ENCODE data around the gene MRPS23. TPM values are rescaled to one million over a fixed set of nuclear protein-coding genes. Genes with fewer than 3 reads are reported as not detected.

MRPS23 gene
- total and polyA plus RNA-seq, 2 of the 8 experiments (the other 6 are each of a cell fraction or from before 2014, with no cell fraction given): 38.6 to 60.4 TPM

GRCh38 chr17:57866723-57867122 is 16.9 kb upstream of the MRPS23 start:
- H4K91ac ChIP-seq (replicated peaks; ENCODE audit: insufficient read length, low read length): peak overlapping the region; percentile 22
- no peak for TF ChIP-seq SP1 (IDR thresholded peaks at IDR 0.05; ENCODE audit: low read depth, low read length)
- no peak for DNase-seq (ENCODE audit: low read depth in 1 of 2, low spot score in 2 of 2)
- no peak overlapping the region for H2BK15ac ChIP-seq (ENCODE audit: low read length)
- H4K5ac ChIP-seq (ENCODE audit: insufficient read length, low read depth, low read length): no peak overlapping the region
- no peak overlapping the region for H2BK20ac ChIP-seq (ENCODE audit: low read length)
- no peak overlapping the region for H3K27ac ChIP-seq (ENCODE audit: low read depth, low read length)
- H4K20me1 ChIP-seq (replicated peaks in 1 of 2; ENCODE audit: control insufficient read depth in 1 of 2, insufficient read depth in 2 of 2, low read length in 2 of 2): no peaks in the 10 kb centered on the region
- no peaks in the 10 kb centered on the region for H3K9me3 ChIP-seq (ENCODE audit: insufficient read depth in 2 of 2, low read depth in 1 of 2, low read length in 1 of 2)
- H3K36me3 ChIP-seq (ENCODE audit: control insufficient read depth in 2 of 4, insufficient read depth in 4 of 4, low read length in 3 of 4): no peaks in the 10 kb centered on the region; a peak in 1 of 8 replicates
- H3K4me3 ChIP-seq (ENCODE audit: extremely low read depth in 1 of 4, insufficient read depth in 2 of 4, low read depth in 3 of 4, low read length in 4 of 4): no peak overlapping the region
- ChIA-PET CTCF (ENCODE audit: partially characterized antibody) (interaction anchor here (0.8 to 20.7 kb wide), 15 partner anchors 9 to 256 kb away, joined by 3 to 221 read pairs (median 11); partner anchors contain the start of genes CUEDC1 and MRPS23), POLR2A (ENCODE audit: partially characterized antibody) (interaction anchor here (1.7 to 32.5 kb wide), 4 partner anchors 81 to 291 kb away, joined by 3 to 672 read pairs (median 4); partner anchors contain the start of genes SRSF1 and VEZF1)
- H2AFZ ChIP-seq (ENCODE audit: low read length): no peak overlapping the region
- no peak overlapping the region for H3K14ac ChIP-seq (ENCODE audit: insufficient read length)
- H2BK12ac ChIP-seq (ENCODE audit: low read depth, low read length): peak overlapping the region; percentile 52; the same call in 1 of the 2 replicates
- WGBS, 2 experiments (ENCODE audit: extremely low coverage in 1 of 2, insufficient coverage in 1 of 2, insufficient read length in 1 of 2, insufficient replicate concordance in 2 of 2, low coverage in 1 of 2, low lambda C conversion rate in 2 of 2, missing lambda C conversion rate in 1 of 2): 95% methylated on average over 4 of the region's 5 CpGs; no CpG with 5 or more reads in 1 of the 2 experiments
- H3K4me2 ChIP-seq (ENCODE audit: insufficient read depth in 1 of 2, low read depth in 2 of 2, low read length in 2 of 2): no peak overlapping the region
- no peak overlapping the region for H2BK120ac ChIP-seq (replicated peaks; ENCODE audit: low read depth, low read length)
- H3K23ac ChIP-seq (ENCODE audit: insufficient read length): no peak overlapping the region
- peak overlapping the region; percentile 66; the same call in 1 of the 2 replicates for H2BK5ac ChIP-seq (ENCODE audit: low read depth, low read length)
- no peak overlapping the region for H4K8ac ChIP-seq (ENCODE audit: extremely low read depth, insufficient read depth, low read length)
- H2AK5ac ChIP-seq (ENCODE audit: low read depth, low read length): 0 out of 2 replicates have a peak overlapping the region, but pooled peaks have one; percentile 69
- no peak overlapping the region; the same call in 1 of the 2 replicates for H3K18ac ChIP-seq (ENCODE audit: extremely low read depth, low read length)
- FAIRE-seq: no peak
- no peak overlapping the region for H3K9ac ChIP-seq (replicated peaks in 1 of 4; ENCODE audit: extremely low read depth in 1 of 4, low read depth in 3 of 4, low read length in 3 of 4)
- H3K4me1 ChIP-seq (replicated peaks in 1 of 4; ENCODE audit: control insufficient read depth in 3 of 4, insufficient read depth in 4 of 4, low read length in 3 of 4): peaks cover 0 to 22% (median 17%) of the 10 kb centered on the region in 4 experiments; a peak in 6 of 7 replicates
- no peaks in the 10 kb centered on the region for H3K79me2 ChIP-seq (ENCODE audit: control insufficient read depth in 1 of 2, insufficient read depth in 2 of 2, low read length in 2 of 2)
- no peak overlapping the region for H3K4ac ChIP-seq (replicated peaks; ENCODE audit: insufficient read length, low read depth, low read length)
- H3K27me3 ChIP-seq (replicated peaks in 1 of 4; ENCODE audit: control insufficient read depth in 3 of 4, extremely low read depth in 1 of 4, insufficient read depth in 3 of 4, low read length in 3 of 4): peaks cover 0 to 14% (median 12%) of the 10 kb centered on the region in 4 experiments; a peak in 5 of 7 replicates
- H3K56ac ChIP-seq (replicated peaks; ENCODE audit: insufficient read length, low read depth, low read length): no peak overlapping the region
- peaks cover 4% of the 10 kb centered on the region; the same call in 1 of the 2 replicates for H3K23me2 ChIP-seq (ENCODE audit: low read depth, low read length)
- no peaks in the 10 kb centered on the region for H3K79me1 ChIP-seq (ENCODE audit: low read depth, low read length)
